Measurements from ENCODE around the gene SIMC1. TPM values are rescaled to one million over a fixed set of nuclear protein-coding genes. Genes with fewer than 3 reads are reported as not detected.
"Not testable (repeated sequence)": the region's sequence is repeated elsewhere in the genome, so short reads cannot be mapped to it uniquely, and the experiment has no call there.

SIMC1 gene
- total RNA-seq, 3 donors from 2014 or later: 7.7 to 13.4 (median 12.7) TPM

DNA sequence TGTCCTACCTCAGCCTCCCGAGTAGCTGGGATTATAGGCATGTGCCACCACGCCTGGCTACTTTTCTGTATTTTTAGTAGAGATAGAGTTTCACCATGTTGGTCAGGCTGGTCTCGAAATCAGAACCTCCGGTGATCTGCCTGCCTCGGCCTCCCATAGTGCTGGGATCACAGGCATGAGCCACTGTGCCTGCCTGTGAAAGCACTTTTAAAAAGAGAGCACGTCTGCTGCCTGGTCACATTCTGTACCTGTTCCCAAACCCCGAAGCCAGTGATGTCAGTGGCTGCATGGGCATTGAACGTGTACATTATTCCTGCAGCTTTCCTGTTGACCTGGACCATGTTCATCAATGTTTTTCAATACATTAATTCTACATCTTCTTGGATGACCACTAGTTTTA lies 35.1 kb upstream of the SIMC1 start:
- no peak overlapping the region for H3K4me3 ChIP-seq
- no peaks in the 10 kb centered on the region for H3K36me3 ChIP-seq
- no peaks in the 10 kb centered on the region for H3K4me1 ChIP-seq
- no peak for TF ChIP-seq POLR2A (IDR thresholded peaks at IDR 0.05)
- TF ChIP-seq, protein P1, sequence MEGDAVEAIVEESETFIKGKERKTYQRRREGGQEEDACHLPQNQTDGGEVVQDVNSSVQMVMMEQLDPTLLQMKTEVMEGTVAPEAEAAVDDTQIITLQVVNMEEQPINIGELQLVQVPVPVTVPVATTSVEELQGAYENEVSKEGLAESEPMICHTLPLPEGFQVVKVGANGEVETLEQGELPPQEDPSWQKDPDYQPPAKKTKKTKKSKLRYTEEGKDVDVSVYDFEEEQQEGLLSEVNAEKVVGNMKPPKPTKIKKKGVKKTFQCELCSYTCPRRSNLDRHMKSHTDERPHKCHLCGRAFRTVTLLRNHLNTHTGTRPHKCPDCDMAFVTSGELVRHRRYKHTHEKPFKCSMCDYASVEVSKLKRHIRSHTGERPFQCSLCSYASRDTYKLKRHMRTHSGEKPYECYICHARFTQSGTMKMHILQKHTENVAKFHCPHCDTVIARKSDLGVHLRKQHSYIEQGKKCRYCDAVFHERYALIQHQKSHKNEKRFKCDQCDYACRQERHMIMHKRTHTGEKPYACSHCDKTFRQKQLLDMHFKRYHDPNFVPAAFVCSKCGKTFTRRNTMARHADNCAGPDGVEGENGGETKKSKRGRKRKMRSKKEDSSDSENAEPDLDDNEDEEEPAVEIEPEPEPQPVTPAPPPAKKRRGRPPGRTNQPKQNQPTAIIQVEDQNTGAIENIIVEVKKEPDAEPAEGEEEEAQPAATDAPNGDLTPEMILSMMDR (IDR thresholded peaks at IDR 0.05): no peak
- no peak for TF ChIP-seq POLR2AphosphoS5 (IDR thresholded peaks at IDR 0.05)
- no peaks in the 10 kb centered on the region for H3K9me3 ChIP-seq
- intact Hi-C loops (cut with DNase I; ENCODE audit: low total_unique reads): no loop called here
- no peak for DNase-seq (ENCODE audit: low spot score in 2 of 2)
- H3K27me3 ChIP-seq: peaks cover 0 to 2% of the 10 kb centered on the region in 2 donors
- H3K27ac ChIP-seq: no peak overlapping the region

DNA sequence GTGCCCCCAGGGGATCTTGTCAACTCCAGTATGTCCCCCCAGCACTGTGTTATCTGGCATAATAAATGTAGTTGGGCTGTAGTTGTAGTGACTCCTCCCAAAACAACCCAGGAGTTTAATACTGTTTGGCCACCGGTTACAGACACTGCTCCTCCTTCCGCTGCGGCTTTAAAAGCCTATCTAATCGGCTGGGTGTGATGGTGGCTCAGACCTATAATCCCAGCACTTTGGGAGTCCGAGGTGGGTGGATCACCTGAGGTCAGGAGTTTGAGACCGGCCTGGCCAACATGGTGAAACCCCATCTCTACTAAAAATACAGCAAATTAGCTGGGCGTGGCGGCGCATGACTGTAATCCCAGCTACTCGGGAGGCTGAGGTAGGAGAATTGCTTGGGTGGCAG lies 34.7 kb upstream of the SIMC1 start:
- H3K4me1 ChIP-seq; H3K4me3 ChIP-seq; H3K27me3 ChIP-seq; intact Hi-C loops (cut with DNase I; ENCODE audit: low total_unique reads); H3K9me3 ChIP-seq; DNase-seq (ENCODE audit: low spot score in 2 of 2); H3K27ac ChIP-seq; H3K36me3 ChIP-seq: not testable (repeated sequence)

DNA sequence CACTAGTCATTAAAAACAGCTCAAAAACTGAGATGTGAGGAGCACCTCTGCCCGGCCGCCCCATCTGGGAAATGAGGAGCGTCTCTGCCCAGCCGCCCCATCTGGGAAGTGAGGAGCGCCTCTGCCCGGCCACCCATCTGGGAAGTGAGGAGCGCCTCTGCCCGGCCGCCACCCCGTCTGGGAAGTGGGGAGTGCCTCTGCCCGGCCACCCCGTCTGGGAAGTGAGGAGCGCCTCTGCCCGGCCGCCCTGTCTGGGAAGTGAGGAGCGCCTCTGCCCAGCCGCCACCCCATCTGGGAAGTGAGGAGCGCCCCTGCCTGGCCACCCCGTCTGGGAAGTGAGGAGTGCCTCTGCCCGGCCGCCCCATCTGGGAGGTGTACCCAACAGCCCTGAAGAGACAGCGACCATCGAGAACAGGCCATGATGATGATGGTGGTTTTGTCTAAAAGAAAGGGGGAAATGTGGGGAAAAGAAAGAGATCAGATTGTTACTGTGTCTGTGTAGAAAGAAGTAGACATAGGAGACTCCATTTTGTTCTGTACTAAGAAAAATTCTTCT lies 23.7 kb upstream of the SIMC1 start:
- DNase-seq (ENCODE audit: low spot score in 2 of 2); intact Hi-C loops (cut with DNase I; ENCODE audit: low total_unique reads); H3K27ac ChIP-seq; H3K4me3 ChIP-seq; H3K36me3 ChIP-seq; H3K9me3 ChIP-seq; H3K4me1 ChIP-seq; H3K27me3 ChIP-seq: not testable (repeated sequence)

DNA sequence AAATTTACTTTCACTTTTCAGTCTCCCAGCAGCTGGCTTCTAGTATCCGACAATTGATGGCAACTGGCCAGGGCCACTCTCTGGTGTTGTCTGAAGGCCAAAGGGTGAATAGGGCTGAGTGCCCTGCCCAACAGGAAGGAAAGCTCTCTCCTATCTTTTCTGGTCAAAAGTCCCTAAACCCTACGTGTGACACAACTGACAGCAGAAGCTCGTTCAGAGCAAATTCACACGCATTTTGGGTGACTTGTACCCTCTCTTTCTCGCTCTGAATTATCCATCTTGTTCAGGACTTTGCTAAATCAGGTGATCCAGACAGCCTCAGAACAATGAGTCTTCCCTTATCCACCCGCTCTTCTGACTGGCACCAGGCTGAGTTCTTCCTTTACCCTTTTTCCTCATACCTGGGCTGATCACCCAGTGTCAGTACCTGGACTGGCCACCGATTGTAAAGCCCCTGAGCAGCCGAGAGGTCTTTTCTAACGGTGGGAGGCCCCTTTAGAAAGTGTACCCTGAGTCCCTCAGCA lies 21.8 kb upstream of the SIMC1 start:
- not testable (repeated sequence) for H3K4me1 ChIP-seq
- DNase-seq (ENCODE audit: low spot score in 2 of 2): peak; percentile 26 to 64

DNA sequence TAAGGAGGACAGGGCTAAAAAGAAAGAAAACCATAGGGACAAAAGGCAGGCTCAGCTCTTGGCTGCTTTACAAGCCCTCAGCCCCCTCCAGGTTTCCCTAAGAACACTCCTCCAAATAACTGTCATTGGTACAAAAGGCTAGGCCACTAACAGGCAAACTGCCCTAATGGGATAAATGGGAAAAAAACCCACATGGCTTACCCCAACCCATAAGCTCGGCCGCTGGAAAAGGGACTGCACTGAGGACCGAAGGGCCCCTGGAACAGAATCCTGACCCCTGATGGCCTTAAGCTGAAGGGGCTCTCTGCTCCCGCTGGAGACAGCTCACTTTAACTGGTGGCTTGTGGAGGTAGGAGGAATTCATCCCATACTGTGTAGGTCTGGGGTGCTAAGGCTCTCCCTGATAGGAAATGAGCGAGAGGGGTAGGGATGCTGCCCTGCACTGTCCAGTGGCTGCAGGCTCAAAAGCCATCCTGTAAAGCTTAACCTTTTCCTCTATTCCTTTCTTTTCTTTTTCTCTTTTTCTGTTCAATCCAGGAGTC lies 21.0 kb upstream of the SIMC1 start:
- H3K4me3 ChIP-seq; H3K36me3 ChIP-seq; H3K9me3 ChIP-seq; H3K27ac ChIP-seq; DNase-seq (ENCODE audit: low spot score in 2 of 2); H3K4me1 ChIP-seq; intact Hi-C loops (cut with DNase I; ENCODE audit: low total_unique reads); H3K27me3 ChIP-seq: not testable (repeated sequence)

More for the DNA sequence above, 21.8 kb upstream of the SIMC1 start:
- H3K27me3 ChIP-seq; intact Hi-C loops (cut with DNase I; ENCODE audit: low total_unique reads); H3K27ac ChIP-seq; H3K4me3 ChIP-seq; H3K9me3 ChIP-seq; H3K36me3 ChIP-seq: not testable (repeated sequence)

DNA sequence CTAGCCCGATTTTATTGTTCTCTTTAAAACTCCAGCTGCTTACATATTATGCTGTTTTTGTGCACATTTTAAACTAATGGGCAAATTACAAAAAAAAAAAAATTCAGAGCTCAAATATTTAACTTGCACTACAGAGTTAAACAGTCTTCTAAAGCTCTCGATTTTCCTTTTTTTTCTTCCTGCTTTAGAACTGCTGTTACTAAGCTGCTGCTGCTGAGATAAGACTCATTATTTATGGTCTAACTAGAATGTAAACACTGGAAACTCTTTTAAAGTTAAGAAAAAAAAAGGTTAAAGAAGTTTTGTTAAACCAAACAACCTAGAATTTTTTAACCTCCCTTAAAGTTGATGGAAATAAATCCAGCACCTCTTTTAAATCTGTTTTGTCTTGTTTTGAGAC lies 20.5 kb upstream of the SIMC1 start:
- intact Hi-C loops (cut with DNase I; ENCODE audit: low total_unique reads); H3K4me3 ChIP-seq; H3K36me3 ChIP-seq; H3K4me1 ChIP-seq; H3K27ac ChIP-seq; DNase-seq (ENCODE audit: low spot score in 2 of 2); H3K9me3 ChIP-seq; H3K27me3 ChIP-seq: not testable (repeated sequence)

DNA sequence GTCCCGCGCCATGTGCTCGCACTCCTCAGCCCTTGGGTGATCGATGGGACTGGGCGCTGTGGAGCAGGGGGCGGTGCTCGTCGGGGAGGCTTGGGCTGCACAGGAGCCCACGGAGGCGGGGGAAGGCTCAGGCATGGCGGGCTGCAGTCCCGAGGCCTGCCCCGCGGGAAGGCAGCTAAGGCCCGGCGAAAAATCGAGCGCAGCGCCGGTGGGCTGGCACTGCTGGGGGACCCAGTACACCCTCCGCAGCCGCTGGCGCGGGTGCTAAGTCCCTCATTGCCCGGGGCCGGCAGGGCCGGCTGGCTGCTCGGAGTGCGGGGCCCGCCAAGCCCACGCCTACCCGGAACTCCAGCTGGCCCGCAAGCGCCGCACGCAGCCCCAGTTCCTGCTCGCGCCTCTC lies 16.2 kb upstream of the SIMC1 start:
- H3K36me3 ChIP-seq; DNase-seq (ENCODE audit: low spot score in 2 of 2); H3K27me3 ChIP-seq; intact Hi-C loops (cut with DNase I; ENCODE audit: low total_unique reads); H3K27ac ChIP-seq; H3K4me3 ChIP-seq; H3K4me1 ChIP-seq; H3K9me3 ChIP-seq: not testable (repeated sequence)

DNA sequence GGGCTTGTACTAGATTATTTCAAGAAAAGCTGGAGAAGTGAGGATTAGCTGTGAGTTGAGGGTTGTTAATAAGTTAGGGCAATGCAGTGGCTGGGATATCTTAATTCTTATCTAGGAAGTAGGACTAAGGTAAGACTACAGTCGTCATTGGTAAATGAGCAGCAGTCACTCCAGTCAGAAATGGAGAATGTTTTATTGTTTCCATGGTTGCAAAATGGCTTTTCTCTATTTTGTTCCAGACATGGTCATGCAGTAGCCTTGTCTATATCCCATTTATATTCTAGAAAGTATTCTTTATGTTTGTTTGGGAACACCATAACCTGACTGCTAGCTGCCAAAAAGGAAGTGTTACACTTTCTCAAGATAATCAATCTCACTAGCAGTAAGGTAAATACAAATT lies 9.9 kb upstream of the SIMC1 start:
- H3K4me3 ChIP-seq; DNase-seq (ENCODE audit: low spot score in 2 of 2); H3K27me3 ChIP-seq; H3K27ac ChIP-seq; intact Hi-C loops (cut with DNase I; ENCODE audit: low total_unique reads); H3K36me3 ChIP-seq; H3K9me3 ChIP-seq; H3K4me1 ChIP-seq: not testable (repeated sequence)

DNA sequence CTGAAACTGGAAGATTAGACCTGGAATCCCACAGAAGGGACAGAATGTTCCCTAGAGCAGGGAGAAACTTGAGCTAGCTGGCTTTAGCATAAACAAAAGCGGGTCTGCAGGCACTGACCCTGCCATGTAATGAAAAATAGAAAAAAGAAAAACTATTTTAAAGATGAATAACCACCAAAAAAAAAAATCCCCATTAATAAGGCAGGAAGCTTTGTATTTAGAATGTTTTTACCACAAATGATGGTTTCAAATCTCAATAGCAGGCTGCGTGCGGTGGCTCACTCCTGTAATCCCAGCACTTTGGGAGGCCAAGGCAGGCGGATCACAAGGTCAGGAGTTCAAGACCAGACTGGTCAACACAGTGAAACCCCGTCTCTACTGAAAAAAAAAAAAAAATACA lies 5.0 kb upstream of the SIMC1 start:
- intact Hi-C loops (cut with DNase I; ENCODE audit: low total_unique reads); H3K27ac ChIP-seq; H3K9me3 ChIP-seq; H3K4me3 ChIP-seq; H3K36me3 ChIP-seq; H3K27me3 ChIP-seq; H3K4me1 ChIP-seq; DNase-seq (ENCODE audit: low spot score in 2 of 2): not testable (repeated sequence)

Data from breast epithelium (tissue), 4 donors.